ENCODE data around the gene SNHG17. TPM values are rescaled to one million over a fixed set of nuclear protein-coding genes. Genes with fewer than 3 reads are reported as not detected.

Gene SNHG17
- total and polyA plus RNA-seq, 9 of the 15 experiments (the other 6 are each of a cell fraction or from before 2014, with no cell fraction given) = 29.8 to 106 (median 57.7) TPM

DNA sequence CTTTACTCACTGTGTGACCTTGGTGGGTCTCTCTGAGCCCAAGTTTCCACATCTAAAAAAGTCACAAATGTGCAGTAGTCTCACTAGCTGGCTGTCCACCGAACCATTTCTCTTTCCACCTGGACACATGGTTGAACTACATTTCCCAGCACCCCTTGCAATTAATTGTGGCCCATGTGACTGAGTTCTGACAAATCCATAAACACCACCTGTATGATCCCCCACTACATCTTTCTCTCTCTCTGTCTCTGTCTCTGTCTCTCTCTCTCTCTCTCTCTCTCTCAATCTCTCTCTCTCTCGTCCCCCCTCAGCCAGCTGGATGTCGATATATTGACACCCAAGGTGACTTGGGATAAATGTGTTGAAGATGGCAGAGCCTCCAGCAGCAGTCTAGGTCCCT, 42.8 kb downstream of the SNHG17 start (continued):
- TF ChIP-seq REST (IDR thresholded peaks at IDR 0.05; ENCODE audit: borderline replicate concordance) (no peak), REST (CRISPR knock-in tag; IDR thresholded peaks at IDR 0.05; ENCODE audit: low read depth) (no peak), HMGXB4 (CRISPR knock-in tag; IDR thresholded peaks at IDR 0.05) (no peak), SAP30 (IDR thresholded peaks at IDR 0.05; ENCODE audit: borderline replicate concordance, insufficient read depth, low read depth, low read length, poor library complexity, severe bottlenecking) (no peak), XRCC4 (IDR thresholded peaks at IDR 0.05; ENCODE audit: extremely low read depth, insufficient read depth, insufficient read length) (no peak), CTBP1 (IDR thresholded peaks at IDR 0.05; ENCODE audit: borderline replicate concordance) (no peak), ZNF133 (CRISPR knock-in tag; IDR thresholded peaks at IDR 0.05) (no peak), GABPB1 (CRISPR knock-in tag; IDR thresholded peaks at IDR 0.05) (no peak), MITF (IDR thresholded peaks at IDR 0.05) (no peak), NR2C2 (CRISPR knock-in tag; IDR thresholded peaks at IDR 0.05) (no peak), NR2C2 (tag; IDR thresholded peaks at IDR 0.05) (no peak), ZNF24 (IDR thresholded peaks at IDR 0.05) (no peak), ETV5 (CRISPR knock-in tag; IDR thresholded peaks at IDR 0.05; ENCODE audit: low read depth) (no peak), CHD4 (IDR thresholded peaks at IDR 0.05; ENCODE audit: insufficient read depth, insufficient replicate concordance, low read depth, low read length, poor library complexity, severe bottlenecking) (no peak)
- TF ChIP-seq, protein P1, sequence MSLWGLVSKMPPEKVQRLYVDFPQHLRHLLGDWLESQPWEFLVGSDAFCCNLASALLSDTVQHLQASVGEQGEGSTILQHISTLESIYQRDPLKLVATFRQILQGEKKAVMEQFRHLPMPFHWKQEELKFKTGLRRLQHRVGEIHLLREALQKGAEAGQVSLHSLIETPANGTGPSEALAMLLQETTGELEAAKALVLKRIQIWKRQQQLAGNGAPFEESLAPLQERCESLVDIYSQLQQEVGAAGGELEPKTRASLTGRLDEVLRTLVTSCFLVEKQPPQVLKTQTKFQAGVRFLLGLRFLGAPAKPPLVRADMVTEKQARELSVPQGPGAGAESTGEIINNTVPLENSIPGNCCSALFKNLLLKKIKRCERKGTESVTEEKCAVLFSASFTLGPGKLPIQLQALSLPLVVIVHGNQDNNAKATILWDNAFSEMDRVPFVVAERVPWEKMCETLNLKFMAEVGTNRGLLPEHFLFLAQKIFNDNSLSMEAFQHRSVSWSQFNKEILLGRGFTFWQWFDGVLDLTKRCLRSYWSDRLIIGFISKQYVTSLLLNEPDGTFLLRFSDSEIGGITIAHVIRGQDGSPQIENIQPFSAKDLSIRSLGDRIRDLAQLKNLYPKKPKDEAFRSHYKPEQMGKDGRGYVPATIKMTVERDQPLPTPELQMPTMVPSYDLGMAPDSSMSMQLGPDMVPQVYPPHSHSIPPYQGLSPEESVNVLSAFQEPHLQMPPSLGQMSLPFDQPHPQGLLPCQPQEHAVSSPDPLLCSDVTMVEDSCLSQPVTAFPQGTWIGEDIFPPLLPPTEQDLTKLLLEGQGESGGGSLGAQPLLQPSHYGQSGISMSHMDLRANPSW (CRISPR knock-in tag; IDR thresholded peaks at IDR 0.05) = no peak

Measured in K562 (cell line).